ENCODE results near the gene ARNT2.

DNA sequence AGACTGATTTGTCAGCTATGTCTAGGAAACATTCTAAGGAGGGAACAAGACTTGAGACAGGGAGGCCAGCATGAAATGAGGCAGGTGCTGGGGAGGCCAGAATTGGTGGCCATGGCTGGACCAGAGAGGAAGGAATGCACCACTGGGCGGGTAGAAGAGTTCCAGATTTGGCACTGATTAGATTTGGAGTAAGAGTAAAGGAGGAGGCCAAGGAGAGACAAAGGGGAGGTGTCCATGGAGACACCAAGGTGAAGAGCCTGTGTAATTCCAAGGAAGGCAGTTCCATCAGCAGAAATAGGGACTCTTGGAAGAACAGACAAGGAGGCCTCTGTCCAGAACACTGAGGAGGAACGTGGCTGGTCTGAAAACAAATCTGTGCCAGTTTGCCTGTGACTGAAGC, 1.8 kb downstream of the ARNT2 start:
- TF ChIP-seq, protein P1, sequence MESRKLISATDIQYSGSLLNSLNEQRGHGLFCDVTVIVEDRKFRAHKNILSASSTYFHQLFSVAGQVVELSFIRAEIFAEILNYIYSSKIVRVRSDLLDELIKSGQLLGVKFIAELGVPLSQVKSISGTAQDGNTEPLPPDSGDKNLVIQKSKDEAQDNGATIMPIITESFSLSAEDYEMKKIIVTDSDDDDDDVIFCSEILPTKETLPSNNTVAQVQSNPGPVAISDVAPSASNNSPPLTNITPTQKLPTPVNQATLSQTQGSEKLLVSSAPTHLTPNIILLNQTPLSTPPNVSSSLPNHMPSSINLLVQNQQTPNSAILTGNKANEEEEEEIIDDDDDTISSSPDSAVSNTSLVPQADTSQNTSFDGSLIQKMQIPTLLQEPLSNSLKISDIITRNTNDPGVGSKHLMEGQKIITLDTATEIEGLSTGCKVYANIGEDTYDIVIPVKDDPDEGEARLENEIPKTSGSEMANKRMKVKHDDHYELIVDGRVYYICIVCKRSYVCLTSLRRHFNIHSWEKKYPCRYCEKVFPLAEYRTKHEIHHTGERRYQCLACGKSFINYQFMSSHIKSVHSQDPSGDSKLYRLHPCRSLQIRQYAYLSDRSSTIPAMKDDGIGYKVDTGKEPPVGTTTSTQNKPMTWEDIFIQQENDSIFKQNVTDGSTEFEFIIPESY (IDR thresholded peaks at IDR 0.05): no peak
- TF ChIP-seq HCFC1 (IDR thresholded peaks at IDR 0.05; ENCODE audit: low read length) (no peak), HDAC6 (IDR thresholded peaks at IDR 0.05; ENCODE audit: unreplicated experiment) (no peak), EZH2 (IDR thresholded peaks at IDR 0.05; ENCODE audit: borderline replicate concordance, control insufficient read depth, low read depth, low read length) (no peak), POLR2AphosphoS5 (IDR thresholded peaks at IDR 0.05; ENCODE audit: low read length) (no peak), RFX5 (IDR thresholded peaks at IDR 0.05; ENCODE audit: low read depth, low read length) (no peak), SMARCA5 (IDR thresholded peaks at IDR 0.05) (no peak)
- TF ChIP-seq, protein P2, sequence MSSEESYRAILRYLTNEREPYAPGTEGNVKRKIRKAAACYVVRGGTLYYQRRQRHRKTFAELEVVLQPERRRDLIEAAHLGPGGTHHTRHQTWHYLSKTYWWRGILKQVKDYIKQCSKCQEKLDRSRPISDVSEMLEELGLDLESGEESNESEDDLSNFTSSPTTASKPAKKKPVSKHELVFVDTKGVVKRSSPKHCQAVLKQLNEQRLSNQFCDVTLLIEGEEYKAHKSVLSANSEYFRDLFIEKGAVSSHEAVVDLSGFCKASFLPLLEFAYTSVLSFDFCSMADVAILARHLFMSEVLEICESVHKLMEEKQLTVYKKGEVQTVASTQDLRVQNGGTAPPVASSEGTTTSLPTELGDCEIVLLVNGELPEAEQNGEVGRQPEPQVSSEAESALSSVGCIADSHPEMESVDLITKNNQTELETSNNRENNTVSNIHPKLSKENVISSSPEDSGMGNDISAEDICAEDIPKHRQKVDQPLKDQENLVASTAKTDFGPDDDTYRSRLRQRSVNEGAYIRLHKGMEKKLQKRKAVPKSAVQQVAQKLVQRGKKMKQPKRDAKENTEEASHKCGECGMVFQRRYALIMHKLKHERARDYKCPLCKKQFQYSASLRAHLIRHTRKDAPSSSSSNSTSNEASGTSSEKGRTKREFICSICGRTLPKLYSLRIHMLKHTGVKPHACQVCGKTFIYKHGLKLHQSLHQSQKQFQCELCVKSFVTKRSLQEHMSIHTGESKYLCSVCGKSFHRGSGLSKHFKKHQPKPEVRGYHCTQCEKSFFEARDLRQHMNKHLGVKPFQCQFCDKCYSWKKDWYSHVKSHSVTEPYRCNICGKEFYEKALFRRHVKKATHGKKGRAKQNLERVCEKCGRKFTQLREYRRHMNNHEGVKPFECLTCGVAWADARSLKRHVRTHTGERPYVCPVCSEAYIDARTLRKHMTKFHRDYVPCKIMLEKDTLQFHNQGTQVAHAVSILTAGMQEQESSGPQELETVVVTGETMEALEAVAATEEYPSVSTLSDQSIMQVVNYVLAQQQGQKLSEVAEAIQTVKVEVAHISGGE (CRISPR knock-in tag; IDR thresholded peaks at IDR 0.05): no peak
- TF ChIP-seq, protein P3, sequence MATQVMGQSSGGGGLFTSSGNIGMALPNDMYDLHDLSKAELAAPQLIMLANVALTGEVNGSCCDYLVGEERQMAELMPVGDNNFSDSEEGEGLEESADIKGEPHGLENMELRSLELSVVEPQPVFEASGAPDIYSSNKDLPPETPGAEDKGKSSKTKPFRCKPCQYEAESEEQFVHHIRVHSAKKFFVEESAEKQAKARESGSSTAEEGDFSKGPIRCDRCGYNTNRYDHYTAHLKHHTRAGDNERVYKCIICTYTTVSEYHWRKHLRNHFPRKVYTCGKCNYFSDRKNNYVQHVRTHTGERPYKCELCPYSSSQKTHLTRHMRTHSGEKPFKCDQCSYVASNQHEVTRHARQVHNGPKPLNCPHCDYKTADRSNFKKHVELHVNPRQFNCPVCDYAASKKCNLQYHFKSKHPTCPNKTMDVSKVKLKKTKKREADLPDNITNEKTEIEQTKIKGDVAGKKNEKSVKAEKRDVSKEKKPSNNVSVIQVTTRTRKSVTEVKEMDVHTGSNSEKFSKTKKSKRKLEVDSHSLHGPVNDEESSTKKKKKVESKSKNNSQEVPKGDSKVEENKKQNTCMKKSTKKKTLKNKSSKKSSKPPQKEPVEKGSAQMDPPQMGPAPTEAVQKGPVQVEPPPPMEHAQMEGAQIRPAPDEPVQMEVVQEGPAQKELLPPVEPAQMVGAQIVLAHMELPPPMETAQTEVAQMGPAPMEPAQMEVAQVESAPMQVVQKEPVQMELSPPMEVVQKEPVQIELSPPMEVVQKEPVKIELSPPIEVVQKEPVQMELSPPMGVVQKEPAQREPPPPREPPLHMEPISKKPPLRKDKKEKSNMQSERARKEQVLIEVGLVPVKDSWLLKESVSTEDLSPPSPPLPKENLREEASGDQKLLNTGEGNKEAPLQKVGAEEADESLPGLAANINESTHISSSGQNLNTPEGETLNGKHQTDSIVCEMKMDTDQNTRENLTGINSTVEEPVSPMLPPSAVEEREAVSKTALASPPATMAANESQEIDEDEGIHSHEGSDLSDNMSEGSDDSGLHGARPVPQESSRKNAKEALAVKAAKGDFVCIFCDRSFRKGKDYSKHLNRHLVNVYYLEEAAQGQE (IDR thresholded peaks at IDR 0.05; ENCODE audit: low read depth, low read length): no peak
- TF ChIP-seq, protein P4, sequence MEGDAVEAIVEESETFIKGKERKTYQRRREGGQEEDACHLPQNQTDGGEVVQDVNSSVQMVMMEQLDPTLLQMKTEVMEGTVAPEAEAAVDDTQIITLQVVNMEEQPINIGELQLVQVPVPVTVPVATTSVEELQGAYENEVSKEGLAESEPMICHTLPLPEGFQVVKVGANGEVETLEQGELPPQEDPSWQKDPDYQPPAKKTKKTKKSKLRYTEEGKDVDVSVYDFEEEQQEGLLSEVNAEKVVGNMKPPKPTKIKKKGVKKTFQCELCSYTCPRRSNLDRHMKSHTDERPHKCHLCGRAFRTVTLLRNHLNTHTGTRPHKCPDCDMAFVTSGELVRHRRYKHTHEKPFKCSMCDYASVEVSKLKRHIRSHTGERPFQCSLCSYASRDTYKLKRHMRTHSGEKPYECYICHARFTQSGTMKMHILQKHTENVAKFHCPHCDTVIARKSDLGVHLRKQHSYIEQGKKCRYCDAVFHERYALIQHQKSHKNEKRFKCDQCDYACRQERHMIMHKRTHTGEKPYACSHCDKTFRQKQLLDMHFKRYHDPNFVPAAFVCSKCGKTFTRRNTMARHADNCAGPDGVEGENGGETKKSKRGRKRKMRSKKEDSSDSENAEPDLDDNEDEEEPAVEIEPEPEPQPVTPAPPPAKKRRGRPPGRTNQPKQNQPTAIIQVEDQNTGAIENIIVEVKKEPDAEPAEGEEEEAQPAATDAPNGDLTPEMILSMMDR (IDR thresholded peaks at IDR 0.05 in 2 of 3, conservative IDR thresholded peaks at IDR 0.05 in 1 of 3; ENCODE audit: control insufficient read depth in 2 of 3, extremely low read depth in 1 of 3, insufficient read depth in 1 of 3, low read depth in 3 of 3, low read length in 3 of 3): no peak

Measured in GM12878 (cell line).